NCI-H1048 (cell line): ENCODE data around the gene PPP2R3B.
"Not testable (repeated sequence)": the region's sequence is repeated elsewhere in the genome, so short reads cannot be mapped to it uniquely, and the experiment has no call there.

ENCODE experiments used
- DNase-seq: peaks from one replicate; lab custom pipeline; 2025; lab: John Stamatoyannopoulos, UW

Gene PPP2R3B

GRCh38 chrX:386768-387575 is at the start of gene PPP2R3B:
TSS of gene PPP2R3B (minus strand) at chrX:386907. CDS start at chrX:386691, 216 bp downstream.
- no peak for DNase-seq

- no peak for DNase-seq
Observed at GRCh38 chrX:435536-436122, 48.9 kb upstream of the PPP2R3B start.

- no peak for DNase-seq
Observed at GRCh38 chrX:434946-435345, 48.2 kb upstream of the PPP2R3B start.

GRCh38 chrX:433771-434170 is 47.1 kb upstream of the PPP2R3B start:
- no peak for DNase-seq

DNA sequence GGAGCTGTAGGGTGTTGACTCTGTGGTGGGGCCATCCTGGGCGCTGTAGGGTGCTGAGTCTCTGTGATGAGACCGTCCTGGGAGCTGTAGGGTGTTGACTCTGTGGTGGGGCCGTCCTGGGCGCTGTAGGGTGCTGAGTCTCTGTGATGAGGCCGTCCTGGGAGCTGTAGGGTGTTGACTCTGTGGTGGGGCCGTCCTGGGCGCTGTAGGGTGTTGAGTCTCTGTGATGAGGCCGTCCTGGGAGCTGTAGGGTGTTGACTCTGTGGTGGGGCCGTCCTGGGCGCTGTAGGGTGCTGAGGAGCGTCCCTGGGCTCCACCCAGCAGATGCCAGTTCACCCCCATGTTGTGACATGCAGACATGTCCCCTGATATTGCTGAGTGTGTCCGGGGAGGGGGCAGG is 46.0 kb upstream of the PPP2R3B start:
- not testable (repeated sequence) for DNase-seq

- no peak for DNase-seq
Observed at GRCh38 chrX:431492-432111, 44.9 kb upstream of the PPP2R3B start.

DNA sequence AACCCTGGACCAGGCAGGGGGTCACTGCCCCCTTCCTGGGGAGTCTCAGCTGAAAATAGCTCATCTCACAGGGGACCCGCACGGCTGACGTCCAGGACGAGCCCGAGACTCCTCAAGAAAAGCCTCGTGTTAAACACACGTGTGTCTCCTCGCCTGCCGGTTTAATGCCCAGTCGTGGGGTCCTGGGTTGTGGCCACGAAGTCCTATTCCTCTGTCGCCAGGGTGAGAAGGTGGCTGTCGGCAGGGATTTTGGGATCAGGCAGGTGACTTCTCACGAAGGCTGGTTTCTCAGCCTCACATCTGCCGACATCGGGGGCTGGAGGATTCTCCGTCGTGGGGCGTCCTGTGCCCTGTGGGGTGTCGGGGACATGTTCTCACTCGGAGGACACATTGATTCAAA is 44.3 kb upstream of the PPP2R3B start:
- no peak for DNase-seq

DNA sequence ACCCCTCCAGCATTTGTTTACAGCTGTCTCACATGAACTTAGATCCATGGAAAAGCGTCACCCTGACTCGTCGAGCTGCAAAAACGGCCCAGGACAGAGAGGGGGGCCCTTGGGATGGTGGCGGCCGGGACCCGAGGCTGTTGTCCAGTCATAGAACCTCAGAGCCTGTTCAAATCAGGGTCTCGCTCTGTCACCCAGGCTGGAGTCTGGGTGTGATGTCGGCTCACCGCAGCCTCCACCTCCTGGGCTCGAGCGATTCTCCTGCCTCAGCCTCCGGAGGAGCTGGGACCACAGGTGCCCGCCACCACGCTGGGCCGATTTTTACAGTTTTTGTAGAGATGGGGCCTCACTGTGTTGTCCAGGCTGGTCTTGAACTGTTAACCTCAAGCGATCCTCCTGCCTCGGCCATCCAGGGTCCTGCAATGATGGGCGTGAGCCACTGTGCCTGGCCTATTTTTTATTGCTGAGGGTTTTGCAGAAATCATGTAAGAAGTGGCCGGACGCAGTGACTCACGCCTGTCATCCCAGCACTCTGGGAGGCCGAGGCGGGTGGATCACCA is 42.6 kb upstream of the PPP2R3B start:
- DNase-seq: no peak

DNA sequence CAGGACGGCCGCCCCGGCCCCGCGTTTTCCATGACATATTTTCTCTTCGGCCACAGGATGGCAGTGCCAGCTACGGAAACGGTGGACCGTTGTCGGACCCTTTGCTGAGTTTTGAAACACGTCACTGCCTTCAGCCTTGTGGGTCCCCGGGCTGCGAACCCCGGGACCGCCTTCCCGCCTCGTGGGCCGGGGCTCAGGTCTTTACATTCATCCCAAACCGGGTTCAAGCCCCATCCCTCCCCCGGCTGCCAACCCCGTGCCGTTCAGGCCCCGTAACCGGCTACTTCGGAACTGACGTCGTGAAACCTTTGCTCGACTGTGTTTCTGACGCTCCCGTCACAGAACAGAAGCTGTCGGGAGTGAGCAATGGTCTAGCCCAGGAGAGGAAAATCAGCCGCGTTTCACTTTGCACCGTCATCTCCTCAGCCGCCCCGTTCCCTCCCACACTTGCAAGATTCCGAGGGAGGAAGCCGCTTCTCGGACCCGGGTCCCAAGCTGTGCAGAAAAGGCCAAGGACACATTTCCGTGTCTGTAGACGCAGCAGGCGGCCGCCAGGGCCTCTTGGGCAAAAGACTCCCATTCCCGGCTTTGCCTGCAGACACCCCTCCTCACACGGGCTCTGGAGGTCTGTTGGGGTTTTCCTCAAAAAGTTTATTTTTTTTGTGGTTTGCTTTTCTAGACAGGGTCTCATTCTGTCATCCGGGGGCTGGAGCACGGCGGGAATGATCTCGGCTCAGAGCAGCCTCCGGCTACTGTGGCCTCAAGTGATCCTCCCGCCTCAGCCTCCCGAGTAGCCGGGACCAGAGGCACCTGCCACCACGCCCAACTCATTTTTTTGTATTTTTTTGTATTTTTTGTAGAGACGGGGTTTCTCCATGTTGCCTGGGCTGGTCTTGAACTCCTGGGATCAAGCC is 41.4 kb upstream of the PPP2R3B start:
- no peak for DNase-seq

DNA sequence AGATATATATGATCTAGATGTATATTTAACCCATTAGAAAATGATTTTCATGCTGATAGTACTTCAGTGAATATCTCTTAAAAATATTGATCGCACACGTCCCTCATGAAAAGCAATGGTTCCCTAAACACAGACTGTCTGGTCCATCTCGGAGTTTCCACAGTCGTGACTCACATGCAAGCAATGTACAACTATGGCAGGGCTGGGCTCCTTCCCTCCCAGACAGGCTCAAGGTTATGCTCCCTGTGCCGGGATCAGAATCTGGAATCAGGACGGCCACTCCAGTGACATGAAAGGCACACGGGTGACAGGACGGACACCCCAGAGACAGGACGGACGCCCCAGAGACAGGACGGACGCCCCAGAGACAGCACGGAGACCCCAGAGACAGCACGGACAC is 40.2 kb upstream of the PPP2R3B start:
- DNase-seq: no peak

GRCh38 chrX:425056-425455 is 38.3 kb upstream of the PPP2R3B start:
- DNase-seq: no peak

DNA sequence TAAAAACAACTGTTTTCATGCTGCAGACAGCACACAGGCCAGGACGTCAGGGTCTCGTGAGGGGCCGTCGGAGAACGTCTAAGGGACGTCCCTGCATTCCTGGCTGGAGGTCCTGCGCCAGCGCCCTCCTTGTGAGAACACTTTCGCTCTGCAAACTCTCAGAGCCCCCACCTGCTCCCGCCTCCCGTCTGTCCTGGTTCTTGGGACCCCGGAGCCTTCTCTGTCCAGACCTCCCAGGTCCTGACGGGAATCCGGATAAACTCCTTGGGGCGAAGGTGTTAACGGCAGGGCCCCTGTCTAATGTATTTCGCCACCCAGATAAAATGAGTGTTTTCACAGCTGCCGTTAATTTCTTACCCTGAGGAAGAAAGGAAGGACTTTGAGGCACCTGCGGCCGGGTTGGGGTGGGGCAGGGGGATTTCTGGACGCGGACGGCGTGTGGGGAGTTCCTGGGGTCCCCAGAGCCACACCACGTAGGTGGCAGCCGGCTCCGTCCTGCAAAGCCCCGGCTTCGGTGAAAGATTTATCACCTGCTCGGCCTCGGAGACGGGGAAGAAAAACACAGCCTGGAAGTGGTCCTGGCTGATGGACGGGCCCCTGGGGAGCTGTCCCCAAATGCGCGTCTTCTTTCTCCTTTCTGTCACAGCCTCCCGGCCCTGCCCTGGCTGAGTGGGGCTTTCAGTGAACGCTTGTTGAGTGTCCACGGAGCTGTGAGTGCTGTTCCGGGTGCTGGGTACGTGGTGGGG is 35.1 kb upstream of the PPP2R3B start:
- no peak for DNase-seq

- no peak for DNase-seq
Observed at GRCh38 chrX:420496-421223, 34.0 kb upstream of the PPP2R3B start.

- no peak for DNase-seq
Observed at GRCh38 chrX:418927-419729, 32.4 kb upstream of the PPP2R3B start.

- DNase-seq: not testable (repeated sequence)
Observed at GRCh38 chrX:415498-415897, 28.8 kb upstream of the PPP2R3B start.

GRCh38 chrX:413322-414201 is 26.9 kb upstream of the PPP2R3B start:
- DNase-seq: no peak

DNA sequence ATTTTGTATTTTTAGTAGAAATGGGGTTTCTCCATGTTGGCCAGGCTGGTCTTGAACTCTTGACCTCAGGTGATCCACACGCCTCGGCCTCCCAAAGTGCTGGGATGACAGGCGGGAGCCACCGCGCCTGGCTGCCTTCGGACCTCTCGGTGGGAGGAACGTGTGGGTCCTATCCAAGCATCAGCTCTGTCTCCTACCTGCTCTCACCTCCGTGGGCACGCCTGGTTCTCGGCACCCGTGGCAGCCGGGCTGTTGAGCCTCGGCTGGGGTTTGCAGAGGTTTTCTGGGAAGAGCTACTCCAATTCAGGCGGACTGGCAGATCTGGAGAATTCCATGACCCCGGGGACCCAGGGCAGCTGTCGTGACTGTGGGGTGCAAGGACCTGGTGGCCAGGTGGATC is 23.6 kb upstream of the PPP2R3B start:
- DNase-seq: no peak

DNA sequence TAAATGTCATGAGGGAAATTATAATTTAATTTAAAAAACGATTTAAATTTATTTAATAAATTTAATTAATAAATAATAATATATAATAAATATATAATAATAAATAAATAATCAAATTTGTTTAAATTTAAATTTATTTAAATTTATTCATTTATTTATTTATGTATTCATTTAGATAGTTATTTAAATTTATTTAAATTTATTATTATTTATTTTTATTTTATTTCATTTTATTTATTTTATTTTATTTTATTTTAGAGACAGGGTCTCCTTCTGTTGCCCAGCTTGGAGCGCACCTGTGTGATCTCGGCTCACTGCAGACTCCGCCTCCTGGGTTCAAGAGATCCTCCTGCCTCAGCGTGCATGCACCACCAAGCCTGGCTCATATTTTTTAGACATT is 18.4 kb upstream of the PPP2R3B start:
- no peak for DNase-seq

DNA sequence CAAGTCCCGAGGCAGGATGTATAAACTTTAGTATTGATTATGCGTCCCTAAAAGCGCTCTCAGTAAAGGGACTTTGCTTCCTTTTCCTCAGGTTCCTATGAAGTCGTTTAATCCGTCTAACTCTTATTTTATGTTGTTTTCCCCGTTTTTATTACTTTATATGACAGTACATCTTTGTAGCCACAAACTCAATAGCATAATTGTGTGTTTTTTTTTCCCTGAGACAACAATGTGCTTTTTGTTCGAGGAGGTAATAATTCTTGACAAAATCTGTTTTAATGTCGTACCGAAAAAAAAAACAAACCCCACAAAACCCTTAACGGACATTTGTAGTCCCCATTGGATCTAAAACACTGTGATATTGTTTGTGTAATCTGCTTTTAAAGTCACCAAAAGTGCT is 17.9 kb upstream of the PPP2R3B start:
- DNase-seq: no peak
